SU-DHL-6 (cell line): ENCODE results near the gene GALNT12.

Experiments
- H2AFZ ChIP-seq: fragments of 200-600 bp; sonication (generic); 2 replicates; pipeline ENCODE4 v1.6.1; 2014; ENCODE audit warnings: low read depth, mild to moderate bottlenecking, moderate library complexity, mixed read lengths, antibody characterized with exemption, low read length; ENCODE audit not compliant: severe bottlenecking
- H3F3A ChIP-seq: fragments of 200-600 bp; shearing (Covaris generic); 2 replicates; pipeline ENCODE4 v1.6.0; 2016; ENCODE audit warnings: antibody characterized with exemption, mild to moderate bottlenecking; ENCODE audit not compliant: insufficient read depth
- H3K27ac ChIP-seq: fragments of 200-600 bp; sonication (generic); 2 replicates; pipeline ENCODE4 v1.5.1; 2016; ENCODE audit warnings: low read depth, mild to moderate bottlenecking, low read length, moderate library complexity, mixed read lengths
- H3K27me3 ChIP-seq: fragments of 200-600 bp; sonication (generic), shearing (Covaris generic); 2 replicates; pipeline ENCODE4 v1.6.0; 2014; ENCODE audit warnings: mild to moderate bottlenecking, low read length
- H3K36me3 ChIP-seq: fragments of 200-600 bp; sonication (generic); 2 replicates; pipeline ENCODE4 v1.6.1; 2014; ENCODE audit warnings: mild to moderate bottlenecking, low read length, mixed read lengths
- H3K4me2 ChIP-seq: fragments of 300-600, 200-600 bp; shearing (Covaris generic), sonication (generic); 2 replicates; pipeline ENCODE4 v1.6.0; 2014; ENCODE audit warnings: low read length, low read depth, mild to moderate bottlenecking; ENCODE audit not compliant: poor library complexity, severe bottlenecking
- H3K4me3 ChIP-seq: fragments of 200-600 bp; sonication (generic); 2 replicates; pipeline ENCODE4 v1.5.1; 2014; ENCODE audit warnings: antibody characterized with exemption, low read length, mild to moderate bottlenecking, mixed read lengths; ENCODE audit not compliant: insufficient read depth, poor library complexity, severe bottlenecking
- H3K79me2 ChIP-seq: fragments of 200-600 bp; sonication (generic); 2 replicates; pipeline ENCODE4 v1.6.1; 2014; ENCODE audit warnings: mild to moderate bottlenecking, low read length, moderate library complexity; ENCODE audit not compliant: insufficient read depth
- H3K9ac ChIP-seq: fragments of 200-600 bp; sonication (generic); 2 replicates; pipeline ENCODE4 v1.7.0; 2014; ENCODE audit warnings: mild to moderate bottlenecking, low read length
- H3K9me2 ChIP-seq: fragments of 200-600 bp; sonication (generic); replicated peaks from 2 replicates; pipeline ENCODE4 v1.6.1; 2014; ENCODE audit warnings: low read length; ENCODE audit not compliant: insufficient read depth
- H3K9me3 ChIP-seq: fragments of 200-600 bp; sonication (generic); 2 replicates; pipeline ENCODE4 v1.6.1; 2014; ENCODE audit warnings: low read length, mixed read lengths; ENCODE audit not compliant: insufficient read depth
- H4K20me1 ChIP-seq: fragments of 200-600 bp; sonication (generic); 2 replicates; pipeline ENCODE4 v1.6.1; 2014; ENCODE audit warnings: low read depth, mild to moderate bottlenecking, antibody characterized with exemption, low read length, moderate library complexity, mixed read lengths
- EZH2phosphoT487 ChIP-seq: fragments of 200-600 bp; sonication (generic), shearing (Covaris generic); conservative IDR thresholded peaks from 2 replicates; pipeline ENCODE4 v1.6.1; 2018; ENCODE audit warnings: mild to moderate bottlenecking, antibody characterized with exemption, low read length, moderate library complexity, mixed read lengths
- TF ChIP-seq, protein P1 (sequence below): fragments of 200-600 bp; sonication (generic); IDR thresholded peaks from one replicate; pipeline ENCODE4 v1.5.1; 2017; ENCODE audit warnings: antibody characterized with exemption, mild to moderate bottlenecking, low read length, moderate library complexity; ENCODE audit not compliant: insufficient read depth, poor library complexity, severe bottlenecking

Gene GALNT12

DNA sequence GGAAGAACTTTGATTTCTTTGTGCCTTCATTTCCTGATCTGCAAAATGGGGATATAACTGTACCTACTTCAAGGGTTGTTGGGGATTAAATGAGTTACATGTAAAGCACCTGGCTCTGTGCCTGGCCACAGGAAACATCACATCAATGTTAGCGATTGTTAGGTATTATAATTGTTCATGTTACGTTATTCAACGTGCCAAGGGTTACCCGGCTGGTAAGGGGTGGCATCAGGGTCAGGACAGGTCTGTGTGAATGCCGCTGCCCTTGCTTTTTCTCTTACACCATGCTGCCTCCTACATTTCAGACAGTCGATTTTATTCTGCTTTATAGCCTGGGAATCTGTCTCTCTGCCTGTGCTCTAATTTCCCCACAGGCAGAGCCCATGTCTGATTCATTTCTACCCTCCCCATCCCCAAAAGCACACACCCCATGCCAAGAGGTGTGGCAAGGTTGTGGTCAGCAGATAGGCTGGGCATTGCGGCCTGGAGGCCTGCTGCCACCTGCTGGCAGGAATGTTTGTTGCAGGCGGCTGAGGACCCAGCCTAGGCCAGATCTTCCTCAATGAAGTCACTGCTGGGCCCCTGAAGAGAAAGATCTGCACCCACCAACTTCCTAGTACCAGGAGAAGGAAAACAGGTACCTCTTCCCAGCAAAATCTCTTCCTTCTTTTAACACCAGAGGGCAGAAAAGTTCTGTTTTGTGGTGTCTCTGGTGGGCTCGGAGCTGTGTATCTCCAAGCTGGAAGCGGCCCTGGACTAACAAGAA is 16.4 kb upstream of the GALNT12 start:
- H3K79me2 ChIP-seq: no peaks in the 10 kb centered on the region
- no peak overlapping the region for H3K9ac ChIP-seq
- H3K27ac ChIP-seq: no peak overlapping the region
- TF ChIP-seq EZH2phosphoT487: no peak
- TF ChIP-seq, protein P1, sequence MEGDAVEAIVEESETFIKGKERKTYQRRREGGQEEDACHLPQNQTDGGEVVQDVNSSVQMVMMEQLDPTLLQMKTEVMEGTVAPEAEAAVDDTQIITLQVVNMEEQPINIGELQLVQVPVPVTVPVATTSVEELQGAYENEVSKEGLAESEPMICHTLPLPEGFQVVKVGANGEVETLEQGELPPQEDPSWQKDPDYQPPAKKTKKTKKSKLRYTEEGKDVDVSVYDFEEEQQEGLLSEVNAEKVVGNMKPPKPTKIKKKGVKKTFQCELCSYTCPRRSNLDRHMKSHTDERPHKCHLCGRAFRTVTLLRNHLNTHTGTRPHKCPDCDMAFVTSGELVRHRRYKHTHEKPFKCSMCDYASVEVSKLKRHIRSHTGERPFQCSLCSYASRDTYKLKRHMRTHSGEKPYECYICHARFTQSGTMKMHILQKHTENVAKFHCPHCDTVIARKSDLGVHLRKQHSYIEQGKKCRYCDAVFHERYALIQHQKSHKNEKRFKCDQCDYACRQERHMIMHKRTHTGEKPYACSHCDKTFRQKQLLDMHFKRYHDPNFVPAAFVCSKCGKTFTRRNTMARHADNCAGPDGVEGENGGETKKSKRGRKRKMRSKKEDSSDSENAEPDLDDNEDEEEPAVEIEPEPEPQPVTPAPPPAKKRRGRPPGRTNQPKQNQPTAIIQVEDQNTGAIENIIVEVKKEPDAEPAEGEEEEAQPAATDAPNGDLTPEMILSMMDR: peak; percentile 82
- H3K27me3 ChIP-seq: no peaks in the 10 kb centered on the region
- no peaks in the 10 kb centered on the region for H3K36me3 ChIP-seq
- no peak overlapping the region for H3K4me2 ChIP-seq
- H3F3A ChIP-seq: no peaks in the 10 kb centered on the region
- no peak overlapping the region for H3K4me3 ChIP-seq
- H4K20me1 ChIP-seq: no peaks in the 10 kb centered on the region; the same call in 1 of the 2 replicates
- no peak overlapping the region for H2AFZ ChIP-seq
- H3K9me3 ChIP-seq: no peaks in the 10 kb centered on the region
- H3K9me2 ChIP-seq: no peaks in the 10 kb centered on the region

DNA sequence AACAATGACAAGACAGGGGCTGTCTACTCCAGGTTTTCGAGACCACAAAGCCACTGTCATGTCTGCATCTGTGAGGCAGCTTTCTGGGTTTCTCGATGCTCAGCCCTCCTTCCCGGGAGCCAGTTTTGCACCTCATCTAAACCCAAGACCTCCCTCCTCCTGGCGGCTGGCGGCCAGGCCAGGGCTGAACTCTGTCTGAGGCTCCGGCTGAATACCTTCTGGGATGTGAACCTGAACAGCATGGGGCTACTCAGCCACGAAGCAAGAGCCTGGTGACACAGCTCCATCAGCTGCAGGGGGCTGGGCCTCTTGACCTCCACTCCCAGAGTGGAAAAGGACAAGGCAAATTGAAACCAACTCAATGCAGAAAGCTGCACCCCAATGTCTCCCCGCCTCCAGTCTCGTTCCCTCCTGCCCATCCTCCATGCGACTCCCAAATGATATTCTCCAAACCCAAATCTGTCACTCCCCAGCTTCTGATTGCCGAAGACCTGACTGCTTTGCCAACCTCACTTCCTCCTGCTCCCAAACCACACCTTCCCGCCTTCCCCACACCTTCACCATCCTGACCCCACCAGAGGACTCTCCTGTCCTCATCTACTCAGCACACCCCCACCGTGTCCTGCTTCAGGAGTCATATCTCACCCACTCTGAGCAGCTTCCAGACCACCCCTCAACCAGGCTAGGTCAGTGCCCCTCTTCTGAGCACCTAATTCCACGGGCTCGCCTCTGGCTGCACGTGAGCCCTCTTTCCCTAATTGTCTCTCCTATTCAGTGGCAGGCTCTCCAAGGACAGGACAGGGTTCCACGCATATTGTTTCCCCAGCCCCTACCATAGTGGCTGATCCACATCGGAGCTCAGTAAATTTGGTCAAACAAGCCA is 15.6 kb upstream of the GALNT12 start:
- H3K79me2 ChIP-seq: no peaks in the 10 kb centered on the region
- H3K9me2 ChIP-seq: no peaks in the 10 kb centered on the region
- no peaks in the 10 kb centered on the region for H3K36me3 ChIP-seq
- no peaks in the 10 kb centered on the region for H3K9me3 ChIP-seq
- no peak overlapping the region for H3K4me3 ChIP-seq
- H3K27me3 ChIP-seq: no peaks in the 10 kb centered on the region
- H2AFZ ChIP-seq: no peak overlapping the region
- H3K27ac ChIP-seq: no peak overlapping the region
- no peak overlapping the region for H3K9ac ChIP-seq
- no peak overlapping the region for H3K4me2 ChIP-seq
- TF ChIP-seq, protein P1: no peak
- TF ChIP-seq EZH2phosphoT487: no peak
- H4K20me1 ChIP-seq: no peaks in the 10 kb centered on the region; the same call in 1 of the 2 replicates
- no peaks in the 10 kb centered on the region for H3F3A ChIP-seq

DNA sequence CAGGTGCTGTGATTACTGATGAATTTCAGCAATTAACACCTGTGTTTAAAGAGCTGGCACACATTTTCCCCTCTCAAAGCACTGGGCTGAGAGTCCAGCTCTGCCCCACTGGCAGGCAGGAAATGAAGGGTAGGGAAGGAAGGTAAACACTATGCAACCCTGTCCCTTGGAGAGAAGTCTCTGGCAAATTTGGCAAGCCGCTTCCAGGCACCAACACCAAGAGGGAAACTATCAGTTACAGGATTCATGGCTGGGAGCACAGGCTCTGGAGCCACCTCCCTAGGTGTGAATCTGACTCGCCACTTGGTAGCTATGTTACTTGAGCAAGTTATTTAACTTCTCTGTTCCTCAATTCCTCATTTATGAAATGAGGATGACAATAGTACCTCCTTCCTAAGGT is 14.4 kb upstream of the GALNT12 start:
- Histone ChIP-seq H3K9me2 (no peaks in the 10 kb centered on the region), H3K79me2 (no peaks in the 10 kb centered on the region), H2AFZ (no peak overlapping the region), H3K9me3 (no peaks in the 10 kb centered on the region), H4K20me1 (no peaks in the 10 kb centered on the region; the same call in 1 of the 2 replicates), H3K27ac (no peak overlapping the region), H3K4me2 (no peak overlapping the region), H3K27me3 (no peaks in the 10 kb centered on the region), H3K36me3 (no peaks in the 10 kb centered on the region), H3K4me3 (no peak overlapping the region), H3F3A (no peaks in the 10 kb centered on the region), H3K9ac (no peak overlapping the region)
- TF ChIP-seq EZH2phosphoT487: no peak
- TF ChIP-seq, protein P1: no peak
